Stromal cell of bone marrow (primary cell): Measurements from ENCODE around the gene TSSK1B.
"Not testable (repeated sequence)": the region's sequence is repeated elsewhere in the genome, so short reads cannot be mapped to it uniquely, and the experiment has no call there.

Experiments
- DNase-seq: peaks from one replicate; pipeline ENCODE4 v3.0.0-alpha.2; 2012; ENCODE audit warnings: low read depth

TSSK1B gene

GRCh38 chr5:113434889-113435288 lies at the start of gene TSSK1B:
TSSK1B (minus strand) TSS chr5:113434989; CDS start chr5:113434839, 150 bp downstream.
- no peak for DNase-seq

GRCh38 chr5:113480243-113480642 lies 45.5 kb upstream of the TSSK1B start:
- DNase-seq, result no peak

- DNase-seq, result no peak
Measured at GRCh38 chr5:113478691-113479090, 43.9 kb upstream of the TSSK1B start.

- DNase-seq, result no peak
Measured at GRCh38 chr5:113474100-113474728, 39.4 kb upstream of the TSSK1B start.

- DNase-seq, result no peak
Measured at GRCh38 chr5:113463032-113463431, 28.2 kb upstream of the TSSK1B start.

GRCh38 chr5:113457106-113457505 lies 22.3 kb upstream of the TSSK1B start:
- DNase-seq, result not testable (repeated sequence)

- DNase-seq, result no peak
Measured at GRCh38 chr5:113452941-113453340, 18.2 kb upstream of the TSSK1B start.

GRCh38 chr5:113451797-113452196 lies 17.0 kb upstream of the TSSK1B start:
- DNase-seq, result peak; percentile 9

GRCh38 chr5:113450929-113451328 lies 16.1 kb upstream of the TSSK1B start:
- DNase-seq, result no peak

GRCh38 chr5:113450462-113450861 lies 15.7 kb upstream of the TSSK1B start:
- DNase-seq, result no peak

GRCh38 chr5:113448252-113448651 lies 13.5 kb upstream of the TSSK1B start:
- no peak for DNase-seq

- no peak for DNase-seq
Measured at GRCh38 chr5:113447498-113448050, 12.8 kb upstream of the TSSK1B start.

GRCh38 chr5:113446358-113446927 lies 11.7 kb upstream of the TSSK1B start:
- DNase-seq, result no peak

GRCh38 chr5:113437111-113437510 lies 2.3 kb upstream of the TSSK1B start:
- no peak for DNase-seq

- DNase-seq, result no peak
Measured at GRCh38 chr5:113435575-113435974, 786 bp upstream of the TSSK1B start.

- no peak for DNase-seq
Measured at GRCh38 chr5:113433862-113434612, 752 bp downstream of the TSSK1B start.

- DNase-seq, result no peak
Measured at GRCh38 chr5:113433071-113433470, 1.7 kb downstream of the TSSK1B start.

GRCh38 chr5:113427871-113428574 lies 6.8 kb downstream of the TSSK1B start:
- no peak for DNase-seq

- DNase-seq, result no peak
Measured at GRCh38 chr5:113425909-113426308, 8.9 kb downstream of the TSSK1B start.

- DNase-seq, result no peak
Measured at GRCh38 chr5:113421693-113422092, 13.1 kb downstream of the TSSK1B start.

GRCh38 chr5:113405530-113405929 lies 29.3 kb downstream of the TSSK1B start:
- DNase-seq, result no peak

GRCh38 chr5:113404269-113404668 lies 30.5 kb downstream of the TSSK1B start:
- no peak for DNase-seq
